NCI-H2081 treated with DMSO at 0.1 percent for 48 hours (cell line): Measurements from ENCODE around the gene MAB21L3.

Source experiments
- DNase-seq: peaks from one replicate; lab custom pipeline; 2025; lab: John Stamatoyannopoulos, UW

Gene MAB21L3

GRCh38 chr1:116166011-116166571 is 54.9 kb downstream of the MAB21L3 start:
- DNase-seq: no peak

DNA sequence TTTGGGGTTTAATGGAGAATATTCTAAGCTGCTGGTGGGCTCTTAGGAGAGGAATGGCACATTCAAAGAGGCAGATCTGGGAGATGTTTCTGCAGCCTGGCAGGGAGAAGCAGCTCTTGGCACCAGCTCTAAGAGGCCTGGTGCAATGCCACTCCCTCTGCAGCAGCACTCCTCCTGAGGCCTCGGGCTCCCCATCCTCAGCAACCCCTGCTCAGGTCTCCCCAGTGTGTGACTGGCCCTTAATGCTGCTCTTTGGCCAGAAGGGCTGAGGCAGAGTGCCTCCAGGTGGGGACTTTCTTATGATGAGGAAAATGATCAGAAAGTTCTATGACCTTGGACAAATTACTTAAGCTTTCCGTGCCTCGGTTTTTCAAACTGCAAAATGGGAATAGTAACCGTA is 55.5 kb downstream of the MAB21L3 start:
- DNase-seq: no peak

DNA sequence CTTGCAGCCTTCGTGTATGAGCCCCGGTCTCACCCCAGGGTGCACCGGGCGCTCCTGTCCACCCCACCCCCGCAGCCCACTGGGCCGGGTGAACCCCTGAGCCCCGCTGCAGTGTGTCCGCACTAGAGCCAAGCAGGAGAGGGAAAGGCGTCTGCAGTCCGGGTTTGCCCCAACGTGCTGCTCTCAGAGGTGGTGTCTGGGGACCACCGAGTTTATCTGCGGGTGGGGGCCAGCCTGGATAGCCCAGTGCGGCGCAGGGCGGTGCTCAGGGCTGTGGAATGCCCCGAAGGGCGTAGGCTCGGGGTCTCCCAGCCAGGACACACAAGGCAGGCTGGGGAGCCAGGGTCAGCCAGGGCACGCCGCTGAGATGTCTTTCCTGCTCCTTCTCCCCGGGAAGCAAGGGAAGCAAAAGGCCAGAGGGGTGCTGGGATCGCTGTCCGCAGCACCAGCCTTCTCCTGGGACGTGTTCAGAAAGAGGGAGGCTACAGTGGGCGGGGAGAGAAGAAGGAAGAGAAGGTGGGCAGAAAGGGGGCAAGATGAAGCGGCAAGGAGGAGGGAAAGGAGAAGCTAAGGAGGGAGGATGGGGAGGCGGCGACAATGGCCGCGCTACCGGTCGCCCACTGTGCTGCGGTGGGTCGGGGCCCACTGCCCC is 56.6 kb downstream of the MAB21L3 start:
- DNase-seq: no peak

- no peak for DNase-seq
These were observed 57.3 kb downstream of the MAB21L3 start for GRCh38 chr1:116168277-116169032.

DNA sequence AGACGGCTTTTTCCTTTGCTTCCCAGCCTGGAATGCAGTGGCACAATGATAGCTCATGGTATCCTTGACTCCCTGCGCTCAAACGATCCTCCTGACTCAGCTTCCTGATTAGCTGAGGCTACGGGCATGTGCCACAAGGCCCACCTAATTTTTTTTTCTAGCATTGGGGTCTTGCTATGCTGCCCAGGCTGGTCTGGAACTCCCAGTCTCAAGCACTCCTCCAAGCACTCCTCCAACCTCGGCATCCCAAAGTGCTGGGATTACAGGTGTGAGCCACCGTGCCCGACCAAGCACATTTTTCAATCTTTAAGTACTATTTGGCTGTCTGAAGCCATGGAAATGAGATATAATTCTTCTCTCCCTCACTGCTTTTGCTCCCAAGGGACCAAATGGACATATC is 58.7 kb downstream of the MAB21L3 start:
- DNase-seq: no peak

GRCh38 chr1:116170721-116171589 is 59.8 kb downstream of the MAB21L3 start:
- DNase-seq: no peak

DNA sequence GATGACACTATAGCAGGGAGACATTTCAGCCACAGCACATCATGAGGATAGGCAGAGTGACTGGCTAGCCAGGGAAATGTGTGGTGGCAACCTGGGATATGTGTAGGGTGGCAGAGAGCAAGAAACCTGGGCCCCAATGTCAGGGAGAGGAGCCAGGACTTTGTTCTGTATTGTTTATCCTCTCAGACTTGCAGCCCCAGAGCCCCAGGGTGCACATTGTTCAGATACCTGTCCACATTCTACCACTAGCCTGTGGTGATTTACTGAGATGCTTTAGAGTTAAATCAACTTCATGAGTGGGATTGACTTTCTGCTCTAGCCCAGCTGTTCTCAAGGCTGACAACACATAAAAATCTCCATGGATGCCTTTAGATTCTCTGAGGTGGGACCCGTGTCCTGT is 61.5 kb downstream of the MAB21L3 start:
- no peak for DNase-seq

DNA sequence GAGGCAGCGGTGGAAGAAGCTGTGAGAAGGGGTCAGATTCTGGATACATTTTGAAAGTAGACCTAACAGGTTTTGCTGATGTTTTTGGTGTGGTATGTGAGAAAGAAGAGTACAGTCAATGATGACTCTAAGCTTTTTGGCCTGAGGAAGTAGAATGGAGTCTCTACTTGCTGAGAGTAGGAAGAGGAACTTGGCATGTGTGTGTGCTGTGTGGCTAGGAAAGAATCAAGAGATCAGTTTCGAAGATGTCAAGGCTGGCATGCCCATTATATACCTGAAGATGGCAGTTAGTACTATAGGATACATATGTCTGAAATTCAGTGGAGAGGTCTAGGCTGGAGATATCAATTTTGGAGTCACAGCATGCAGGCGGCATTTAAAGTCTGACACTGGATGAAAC is 64.4 kb downstream of the MAB21L3 start:
- no peak for DNase-seq

DNA sequence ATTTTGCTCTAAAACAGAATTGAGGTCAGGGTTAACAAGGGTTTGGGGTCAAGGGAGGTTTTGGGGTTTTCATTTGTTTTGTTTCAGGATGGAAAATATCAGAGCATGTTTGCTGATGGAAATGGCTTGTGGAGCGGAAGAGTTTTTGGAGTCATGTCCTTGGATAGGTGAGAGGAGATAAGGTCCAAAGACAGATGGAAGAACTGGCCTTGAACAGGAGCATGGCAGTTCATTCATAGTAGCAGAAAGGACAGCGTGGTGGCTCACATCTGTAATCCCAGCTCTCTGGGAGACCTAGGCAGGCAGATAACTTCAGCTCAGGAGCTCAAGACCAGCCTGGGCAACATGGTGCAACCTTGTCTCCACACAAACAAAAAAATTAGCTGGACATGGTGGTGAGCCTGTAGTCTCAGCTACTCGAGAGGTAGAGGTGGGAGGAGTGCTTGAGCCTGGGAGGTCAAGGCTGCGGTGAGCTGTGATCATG is 65.1 kb downstream of the MAB21L3 start:
- no peak for DNase-seq

GRCh38 chr1:116177861-116178260 is 66.7 kb downstream of the MAB21L3 start:
- DNase-seq: no peak

DNA sequence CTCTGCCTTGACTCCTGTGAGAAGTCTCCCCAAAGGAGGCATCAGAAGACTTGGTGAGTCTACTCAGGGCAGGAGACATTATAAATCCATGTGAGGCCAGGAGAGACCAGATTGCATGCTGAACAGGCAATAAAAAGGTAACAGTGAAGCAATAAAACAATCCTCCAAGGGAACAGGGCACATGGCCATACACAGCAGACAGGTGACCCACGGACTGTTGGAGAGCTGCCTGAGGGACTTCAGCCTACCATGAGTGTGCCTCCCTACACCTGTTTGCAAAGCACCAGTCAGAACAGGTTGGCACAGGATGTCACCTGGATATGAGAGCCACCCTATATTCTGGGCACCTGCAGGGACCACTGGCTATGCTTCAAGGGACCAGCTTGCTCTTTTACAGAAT is 67.6 kb downstream of the MAB21L3 start:
- DNase-seq: no peak

DNA sequence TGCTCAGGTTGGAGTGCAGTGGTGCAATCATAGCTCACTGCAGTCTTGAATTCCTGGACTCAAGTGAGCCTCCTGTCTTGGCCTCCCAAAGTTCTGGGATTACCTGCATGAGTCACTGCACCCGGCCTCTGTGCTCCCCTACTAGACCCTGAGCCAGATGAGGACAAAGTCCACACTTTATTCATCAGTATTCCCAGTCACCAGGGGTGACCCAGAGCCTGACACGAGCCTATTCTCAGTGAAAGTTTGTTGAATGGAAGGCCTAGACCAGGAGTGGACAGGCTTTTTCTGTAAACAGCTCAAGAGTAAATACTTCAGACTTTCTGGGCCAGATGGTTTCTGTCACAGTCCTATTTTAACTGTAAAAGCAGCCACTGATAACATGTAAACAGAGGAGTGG is 68.2 kb downstream of the MAB21L3 start:
- no peak for DNase-seq

GRCh38 chr1:116179964-116180363 is 68.8 kb downstream of the MAB21L3 start:
- DNase-seq: no peak

- DNase-seq: no peak
These were observed 71.0 kb downstream of the MAB21L3 start for GRCh38 chr1:116182019-116182714.
